SU-DHL-6 (cell line): ENCODE results near the gene SEZ6.

ENCODE experiments used
- H2AFZ ChIP-seq: fragments of 200-600 bp; sonication (generic); 2 replicates; pipeline ENCODE4 v1.6.1; 2014; ENCODE audit warnings: low read depth, mild to moderate bottlenecking, moderate library complexity, mixed read lengths, antibody characterized with exemption, low read length; ENCODE audit not compliant: severe bottlenecking
- H3F3A ChIP-seq: fragments of 200-600 bp; shearing (Covaris generic); 2 replicates; pipeline ENCODE4 v1.6.0; 2016; ENCODE audit warnings: antibody characterized with exemption, mild to moderate bottlenecking; ENCODE audit not compliant: insufficient read depth
- H3K27ac ChIP-seq: fragments of 200-600 bp; sonication (generic); 2 replicates; pipeline ENCODE4 v1.5.1; 2016; ENCODE audit warnings: low read depth, mild to moderate bottlenecking, low read length, moderate library complexity, mixed read lengths
- H3K27me3 ChIP-seq: fragments of 200-600 bp; sonication (generic), shearing (Covaris generic); 2 replicates; pipeline ENCODE4 v1.6.0; 2014; ENCODE audit warnings: mild to moderate bottlenecking, low read length
- H3K36me3 ChIP-seq: fragments of 200-600 bp; sonication (generic); 2 replicates; pipeline ENCODE4 v1.6.1; 2014; ENCODE audit warnings: mild to moderate bottlenecking, low read length, mixed read lengths
- H3K4me2 ChIP-seq: fragments of 300-600, 200-600 bp; shearing (Covaris generic), sonication (generic); 2 replicates; pipeline ENCODE4 v1.6.0; 2014; ENCODE audit warnings: low read length, low read depth, mild to moderate bottlenecking; ENCODE audit not compliant: poor library complexity, severe bottlenecking
- H3K4me3 ChIP-seq: fragments of 200-600 bp; sonication (generic); 2 replicates; pipeline ENCODE4 v1.5.1; 2014; ENCODE audit warnings: antibody characterized with exemption, low read length, mild to moderate bottlenecking, mixed read lengths; ENCODE audit not compliant: insufficient read depth, poor library complexity, severe bottlenecking
- H3K79me2 ChIP-seq: fragments of 200-600 bp; sonication (generic); 2 replicates; pipeline ENCODE4 v1.6.1; 2014; ENCODE audit warnings: mild to moderate bottlenecking, low read length, moderate library complexity; ENCODE audit not compliant: insufficient read depth
- H3K9ac ChIP-seq: fragments of 200-600 bp; sonication (generic); 2 replicates; pipeline ENCODE4 v1.7.0; 2014; ENCODE audit warnings: mild to moderate bottlenecking, low read length
- H3K9me2 ChIP-seq: fragments of 200-600 bp; sonication (generic); replicated peaks from 2 replicates; pipeline ENCODE4 v1.6.1; 2014; ENCODE audit warnings: low read length; ENCODE audit not compliant: insufficient read depth
- H3K9me3 ChIP-seq: fragments of 200-600 bp; sonication (generic); 2 replicates; pipeline ENCODE4 v1.6.1; 2014; ENCODE audit warnings: low read length, mixed read lengths; ENCODE audit not compliant: insufficient read depth
- H4K20me1 ChIP-seq: fragments of 200-600 bp; sonication (generic); 2 replicates; pipeline ENCODE4 v1.6.1; 2014; ENCODE audit warnings: low read depth, mild to moderate bottlenecking, antibody characterized with exemption, low read length, moderate library complexity, mixed read lengths
- EZH2phosphoT487 ChIP-seq: fragments of 200-600 bp; sonication (generic), shearing (Covaris generic); conservative IDR thresholded peaks from 2 replicates; pipeline ENCODE4 v1.6.1; 2018; ENCODE audit warnings: mild to moderate bottlenecking, antibody characterized with exemption, low read length, moderate library complexity, mixed read lengths
- TF ChIP-seq, protein P1 (sequence below): fragments of 200-600 bp; sonication (generic); IDR thresholded peaks from one replicate; pipeline ENCODE4 v1.5.1; 2017; ENCODE audit warnings: antibody characterized with exemption, mild to moderate bottlenecking, low read length, moderate library complexity; ENCODE audit not compliant: insufficient read depth, poor library complexity, severe bottlenecking

The SEZ6 gene

DNA sequence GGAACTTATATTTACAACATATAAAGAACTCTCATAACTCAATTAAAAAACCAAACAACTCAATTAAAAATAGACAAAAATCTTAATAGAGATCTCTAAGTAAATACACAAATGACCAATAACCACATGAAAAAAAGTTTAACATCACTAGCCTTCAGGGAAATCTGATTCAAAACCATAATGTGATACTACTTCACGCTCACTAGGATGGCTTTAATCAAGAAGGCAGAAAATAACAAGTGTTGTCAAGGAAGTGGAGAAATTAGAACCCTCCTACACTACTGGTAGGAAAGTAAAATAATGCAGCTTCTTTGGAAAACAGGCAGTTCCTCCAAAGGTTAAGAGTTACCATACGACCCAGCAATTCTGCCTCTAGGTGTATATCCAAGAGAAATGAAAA lies 62.9 kb downstream of the SEZ6 start:
- H3K9ac ChIP-seq: no peak overlapping the region
- no peak for TF ChIP-seq EZH2phosphoT487
- TF ChIP-seq, protein P1, sequence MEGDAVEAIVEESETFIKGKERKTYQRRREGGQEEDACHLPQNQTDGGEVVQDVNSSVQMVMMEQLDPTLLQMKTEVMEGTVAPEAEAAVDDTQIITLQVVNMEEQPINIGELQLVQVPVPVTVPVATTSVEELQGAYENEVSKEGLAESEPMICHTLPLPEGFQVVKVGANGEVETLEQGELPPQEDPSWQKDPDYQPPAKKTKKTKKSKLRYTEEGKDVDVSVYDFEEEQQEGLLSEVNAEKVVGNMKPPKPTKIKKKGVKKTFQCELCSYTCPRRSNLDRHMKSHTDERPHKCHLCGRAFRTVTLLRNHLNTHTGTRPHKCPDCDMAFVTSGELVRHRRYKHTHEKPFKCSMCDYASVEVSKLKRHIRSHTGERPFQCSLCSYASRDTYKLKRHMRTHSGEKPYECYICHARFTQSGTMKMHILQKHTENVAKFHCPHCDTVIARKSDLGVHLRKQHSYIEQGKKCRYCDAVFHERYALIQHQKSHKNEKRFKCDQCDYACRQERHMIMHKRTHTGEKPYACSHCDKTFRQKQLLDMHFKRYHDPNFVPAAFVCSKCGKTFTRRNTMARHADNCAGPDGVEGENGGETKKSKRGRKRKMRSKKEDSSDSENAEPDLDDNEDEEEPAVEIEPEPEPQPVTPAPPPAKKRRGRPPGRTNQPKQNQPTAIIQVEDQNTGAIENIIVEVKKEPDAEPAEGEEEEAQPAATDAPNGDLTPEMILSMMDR: no peak
- H4K20me1 ChIP-seq: peaks cover 42% of the 10 kb centered on the region
- no peak overlapping the region for H3K4me3 ChIP-seq
- H3K79me2 ChIP-seq: peaks cover 99% of the 10 kb centered on the region
- no peaks in the 10 kb centered on the region for H3K9me3 ChIP-seq
- peaks cover 9% of the 10 kb centered on the region for H3K36me3 ChIP-seq
- no peak overlapping the region for H3K27ac ChIP-seq
- H3F3A ChIP-seq: no peaks in the 10 kb centered on the region
- no peak overlapping the region for H3K4me2 ChIP-seq
- H2AFZ ChIP-seq: no peak overlapping the region
- no peaks in the 10 kb centered on the region for H3K27me3 ChIP-seq
- H3K9me2 ChIP-seq: no peaks in the 10 kb centered on the region

DNA sequence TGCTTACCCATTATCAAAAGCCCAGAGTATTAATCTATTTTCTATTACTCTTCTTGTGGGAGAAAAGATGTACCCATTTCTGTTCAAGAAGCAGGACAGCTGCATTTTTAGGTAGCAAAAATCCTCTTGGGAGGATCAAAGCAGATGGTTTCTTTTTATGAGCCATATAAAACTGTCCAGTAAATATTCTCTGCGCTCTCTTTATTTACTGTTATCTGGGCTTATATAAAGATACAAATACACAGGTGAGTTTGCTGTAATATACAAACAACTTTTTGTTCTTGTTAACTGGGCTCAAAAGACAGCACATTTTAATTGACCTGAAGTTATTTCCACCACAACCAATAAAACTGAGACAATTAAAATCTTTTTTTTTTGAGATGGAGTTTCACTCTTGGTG lies 64.6 kb downstream of the SEZ6 start:
- TF ChIP-seq, protein P1: no peak
- no peak for TF ChIP-seq EZH2phosphoT487
- Histone ChIP-seq H3K9me2 (no peaks in the 10 kb centered on the region), H3K27ac (no peak overlapping the region), H3K9me3 (no peaks in the 10 kb centered on the region), H2AFZ (no peak overlapping the region), H3F3A (no peaks in the 10 kb centered on the region), H3K9ac (no peak overlapping the region), H3K79me2 (peaks cover 99% of the 10 kb centered on the region), H3K4me3 (no peak overlapping the region), H3K27me3 (no peaks in the 10 kb centered on the region), H3K36me3 (peaks cover 9% of the 10 kb centered on the region), H4K20me1 (peaks cover 46% of the 10 kb centered on the region), H3K4me2 (no peak overlapping the region)

DNA sequence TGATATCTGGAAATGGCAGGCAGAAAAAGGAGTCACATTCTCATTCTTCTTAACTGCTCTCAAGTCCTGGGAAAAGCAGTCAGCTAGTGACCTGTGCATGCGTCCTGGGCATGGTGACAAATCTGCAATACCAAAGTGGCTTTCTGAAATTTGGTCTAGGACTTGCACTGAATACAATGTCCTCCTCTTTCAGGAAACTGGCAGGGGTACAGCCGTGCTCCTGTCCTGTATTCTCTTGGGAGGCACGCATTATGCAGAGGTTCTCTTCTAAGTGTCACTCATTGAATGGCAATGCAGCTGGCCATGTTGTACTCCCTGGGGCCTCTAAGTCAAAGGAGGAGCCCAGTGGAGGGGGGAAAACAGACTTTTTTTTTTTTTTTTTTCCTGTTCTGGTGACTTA lies 65.2 kb downstream of the SEZ6 start:
- TF ChIP-seq EZH2phosphoT487: no peak
- TF ChIP-seq, protein P1: no peak
- Histone ChIP-seq H2AFZ (no peak overlapping the region), H3F3A (no peaks in the 10 kb centered on the region), H3K4me3 (no peak overlapping the region), H3K36me3 (peaks cover 9% of the 10 kb centered on the region), H3K9me2 (no peaks in the 10 kb centered on the region), H3K27ac (no peak overlapping the region), H3K9ac (no peak overlapping the region), H3K4me2 (no peak overlapping the region), H3K27me3 (no peaks in the 10 kb centered on the region), H4K20me1 (peaks cover 48% of the 10 kb centered on the region), H3K79me2 (peaks cover 99% of the 10 kb centered on the region), H3K9me3 (no peaks in the 10 kb centered on the region)

DNA sequence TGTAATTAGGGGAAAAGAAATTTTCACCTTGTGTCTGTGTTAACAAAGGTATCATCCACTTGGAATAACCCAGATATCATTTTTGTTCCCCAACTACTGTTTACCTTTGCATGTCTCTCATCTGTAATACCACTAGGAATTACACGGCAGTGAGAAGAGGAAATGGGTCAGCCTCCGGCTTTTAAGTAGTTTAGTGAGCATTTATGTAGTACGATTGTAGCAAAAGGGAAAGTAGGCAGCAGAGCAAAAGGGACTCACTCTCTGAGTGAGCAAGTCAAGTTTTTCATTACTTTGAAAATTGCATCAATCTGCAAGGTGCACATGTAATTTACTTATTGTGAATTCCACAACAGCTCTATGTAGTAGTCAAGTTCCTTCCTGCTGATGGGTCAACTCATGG lies 65.7 kb downstream of the SEZ6 start:
- peaks cover 99% of the 10 kb centered on the region for H3K79me2 ChIP-seq
- H3F3A ChIP-seq: no peaks in the 10 kb centered on the region

More for the DNA sequence above, 65.7 kb downstream of the SEZ6 start:
- Histone ChIP-seq H3K9me3 (no peaks in the 10 kb centered on the region), H3K27ac (no peak overlapping the region), H3K4me2 (no peak overlapping the region), H3K9me2 (no peaks in the 10 kb centered on the region), H3K27me3 (no peaks in the 10 kb centered on the region), H4K20me1 (peaks cover 49% of the 10 kb centered on the region), H3K4me3 (no peak overlapping the region), H3K9ac (no peak overlapping the region), H2AFZ (no peak overlapping the region), H3K36me3 (peaks cover 9% of the 10 kb centered on the region)
- no peak for TF ChIP-seq EZH2phosphoT487
- TF ChIP-seq, protein P1: no peak
